NCI-H1105 (cell line): ENCODE data around the gene SMAD6.
"Not testable (repeated sequence)": the region's sequence is repeated elsewhere in the genome, so short reads cannot be mapped to it uniquely, and the experiment has no call there.

ENCODE experiments used
- DNase-seq: peaks from one replicate; lab custom pipeline; 2025; lab: John Stamatoyannopoulos, UW

The SMAD6 gene

DNA sequence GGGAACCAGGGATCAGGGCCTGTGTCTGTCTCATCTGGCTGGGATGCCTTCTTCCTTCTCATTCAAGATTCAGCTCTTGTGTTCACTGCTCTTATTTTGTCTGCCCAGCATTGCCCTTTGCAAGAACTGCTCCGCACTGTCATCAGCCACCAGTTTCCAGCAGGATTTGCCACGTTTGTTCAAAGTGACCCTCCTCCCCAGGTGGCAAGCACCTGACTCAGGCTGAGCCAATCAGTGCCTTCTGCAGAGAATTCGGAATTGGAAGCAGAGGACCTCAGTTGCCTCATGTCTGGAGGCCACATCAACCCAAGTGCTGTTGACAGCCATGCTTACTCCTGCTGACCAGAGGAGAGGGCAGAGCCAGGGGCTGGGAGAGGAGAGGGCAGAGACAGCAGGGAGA is 124.5 kb downstream of the SMAD6 start:
- DNase-seq = no peak

DNA sequence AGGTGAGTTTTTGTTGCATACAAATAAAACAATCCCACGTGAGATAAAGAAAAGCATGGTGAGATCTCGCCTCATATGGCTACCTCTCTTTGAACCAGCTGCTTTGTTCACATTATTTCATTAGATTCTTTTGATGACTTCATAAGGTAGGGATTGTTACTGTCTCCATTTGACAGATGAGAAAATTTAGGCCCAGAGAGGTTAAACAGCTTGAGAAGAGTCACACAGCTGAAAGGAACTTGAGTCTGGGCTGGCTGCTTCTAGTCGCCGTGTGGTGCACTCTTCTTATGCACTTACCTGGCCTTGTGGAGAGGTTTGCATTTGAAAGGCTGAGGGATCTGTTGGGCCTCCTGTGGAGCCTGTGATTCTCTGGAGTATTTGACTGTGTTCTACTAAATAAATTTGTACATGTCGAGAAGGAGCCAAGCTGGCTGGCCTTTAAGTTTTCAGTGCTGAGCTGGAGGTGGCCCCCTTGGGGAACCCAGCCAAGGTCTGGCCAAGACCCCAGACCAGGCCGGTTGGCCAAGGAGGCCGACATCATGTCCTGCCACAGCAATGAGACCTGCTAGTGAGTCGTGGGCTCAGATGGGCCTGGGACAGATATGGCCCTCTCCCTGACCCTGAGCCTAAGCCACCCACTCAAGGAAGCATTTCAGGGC is 125.1 kb downstream of the SMAD6 start:
- no peak for DNase-seq

- DNase-seq = no peak
Measured at GRCh38 chr15:66827698-66828055, 125.6 kb downstream of the SMAD6 start.

DNA sequence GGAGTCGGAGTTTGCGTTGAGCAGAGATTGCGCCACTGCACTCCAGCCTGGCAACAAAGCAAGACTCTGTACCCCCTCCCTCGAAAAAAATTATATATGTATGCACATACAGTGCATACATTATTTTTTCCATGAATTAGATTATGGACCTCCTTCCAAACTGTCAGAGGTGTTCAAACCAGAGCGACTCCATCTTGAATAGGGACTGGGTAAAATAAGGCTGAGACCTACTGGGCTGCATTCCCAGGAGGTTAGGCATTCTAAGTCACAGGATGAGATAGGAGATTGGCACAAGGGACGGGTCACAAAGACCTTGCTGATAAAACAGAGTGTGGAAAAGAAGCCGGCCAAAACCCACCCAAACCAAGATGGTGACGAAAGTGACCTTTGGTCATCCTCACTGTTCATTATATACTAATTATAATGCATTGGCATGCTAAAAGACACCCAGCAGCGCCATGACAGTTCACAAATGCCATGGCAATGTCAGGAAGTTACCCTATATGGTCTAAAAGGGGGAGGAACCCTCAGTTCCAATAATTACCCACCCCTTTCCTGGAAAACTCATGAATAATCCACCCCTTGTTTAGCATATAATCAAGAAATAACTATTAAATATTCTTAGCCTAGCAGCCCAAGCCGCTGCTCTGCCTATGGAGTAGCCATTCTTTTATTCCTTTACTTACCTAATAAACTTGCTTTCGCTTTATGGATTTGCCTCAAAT is 126.9 kb downstream of the SMAD6 start:
- not testable (repeated sequence) for DNase-seq

DNA sequence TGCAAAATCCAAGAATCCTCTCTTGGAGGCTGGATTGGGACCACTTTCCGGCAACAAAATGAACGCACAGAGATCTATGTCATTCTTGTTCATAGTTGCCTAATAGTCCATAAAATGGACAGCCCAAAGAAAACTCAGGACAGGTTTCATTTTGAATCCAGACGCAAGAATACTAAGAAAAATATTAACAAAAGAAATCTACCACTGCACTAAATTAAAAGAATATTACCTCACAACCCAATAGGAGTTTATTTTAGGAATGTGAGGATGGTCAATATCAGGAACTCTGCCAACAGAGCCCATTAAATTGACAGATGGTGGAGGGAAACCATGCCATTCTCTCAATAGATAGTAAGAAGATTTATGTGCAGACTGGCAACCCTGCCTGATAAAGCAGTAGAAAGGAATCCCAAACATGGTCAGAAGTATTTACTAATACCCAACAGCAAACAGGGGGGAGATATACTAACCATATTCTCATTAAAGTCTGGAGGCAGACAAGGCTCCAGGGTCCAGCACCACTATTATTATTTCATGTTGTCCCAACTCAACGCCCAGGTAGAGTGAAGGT is 127.6 kb downstream of the SMAD6 start:
- DNase-seq = no peak

DNA sequence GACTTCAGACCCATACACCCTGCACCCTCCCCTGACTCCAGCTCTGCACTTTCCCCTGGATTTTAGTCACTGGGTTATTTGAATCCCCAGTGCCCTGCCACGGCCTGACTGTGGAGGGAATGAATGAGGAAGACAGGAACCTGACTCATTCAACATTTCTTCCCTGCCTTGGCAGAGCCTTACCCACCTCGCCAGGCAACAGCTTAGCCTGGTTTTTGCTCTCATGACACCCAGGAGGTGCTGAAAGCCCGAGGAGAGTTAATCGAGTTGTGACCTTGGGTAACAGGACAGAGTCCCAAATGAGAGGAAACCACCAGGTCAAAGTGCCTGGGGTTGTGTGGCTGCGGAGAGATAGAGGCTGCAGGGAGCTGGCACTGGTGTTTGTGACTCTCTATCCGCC is 128.3 kb downstream of the SMAD6 start:
- no peak for DNase-seq

- no peak for DNase-seq
Measured at GRCh38 chr15:66830823-66831222, 128.8 kb downstream of the SMAD6 start.

DNA sequence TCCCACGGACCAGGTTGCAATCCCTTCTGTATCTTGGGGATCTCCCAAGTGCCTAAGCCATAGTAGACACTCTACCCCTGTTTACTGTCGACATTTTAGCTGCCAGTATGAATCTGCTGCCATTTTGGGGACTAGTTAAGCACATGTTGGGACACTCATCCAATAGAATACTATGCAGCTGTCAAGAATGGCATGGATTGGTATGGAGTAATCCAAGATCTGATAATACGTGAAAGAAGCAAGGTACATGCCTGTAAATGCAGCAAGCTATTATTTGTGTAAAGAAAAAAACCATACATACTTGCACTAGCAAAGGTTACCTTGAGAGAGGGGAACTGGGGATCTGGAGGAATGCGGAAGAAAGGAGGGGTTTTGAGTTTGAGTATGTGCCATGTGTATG is 129.3 kb downstream of the SMAD6 start:
- DNase-seq = no peak

- DNase-seq = no peak
Measured at GRCh38 chr15:66831801-66832390, 129.9 kb downstream of the SMAD6 start.
